HCT116 (cell line): Measurements from ENCODE around the gene INTS3. TPM values are rescaled to one million over a fixed set of nuclear protein-coding genes. Genes with fewer than 3 reads are reported as not detected.
A peak's percentile ranks its signal among the peaks of the same experiment; 100 is the strongest.

ENCODE experiments used
- ATAC-seq: fragments of 200-7000 bp; cut with Tn5 transposase; 2 replicates; pipeline ENCODE4 v1.9.1; 2020; ENCODE audit warnings: mild to moderate bottlenecking, moderate library complexity
- BruUV-seq: library from RNA; stranded (reverse); fragments of 400-500 nt; replicated peaks from 2 replicates; lab custom pipeline; 2021; lab: Mats Ljungman, UMichigan
- CTCF ChIA-PET: fragments of 300-600 bp; sonication (Branson Sonifier 250); formaldehyde crosslinking; loops from one replicate; lab custom pipeline; 2021; ENCODE audit warnings: antibody characterized with exemption; lab: Charles Lee
- POLR2A ChIA-PET: fragments of 300-600, 350-600 bp; sonication (Branson Sonifier 250); formaldehyde crosslinking; loops from one replicate; lab custom pipeline; 2021; ENCODE audit warnings: antibody characterized with exemption; lab: Charles Lee
- RAD21 ChIA-PET, 2 experiments: fragments of 300-600 bp; sonication (Branson Sonifier 250); formaldehyde crosslinking; loops; one replicate each; lab custom pipeline; 2023; ENCODE audit warnings: low total read pairs in 2 of 2; ENCODE audit not compliant: uncharacterized antibody in 2 of 2, unreplicated experiment in 2 of 2, low non-redundant PET in 1 of 2; lab: Charles Lee
- DNase-seq: peaks from one replicate; pipeline ENCODE4 v3.0.0-alpha.2; 2010; ENCODE audit warnings: low read depth, low spot score
- H2AFZ ChIP-seq: fragments of 200-600 bp; shearing (Covaris generic), sonication (generic); 2 replicates; pipeline ENCODE4 v1.6.1; 2017; ENCODE audit warnings: low read depth, mixed run types, mixed read lengths, antibody characterized with exemption, low read length; ENCODE audit not compliant: poor library complexity, severe bottlenecking
- H3K27ac ChIP-seq: 2 replicates; pipeline ENCODE4 v1.5.1; 2012; ENCODE audit warnings: low read depth, low read length
- H3K27me3 ChIP-seq: fragments of 200-600 bp; sonication (generic); 2 replicates; pipeline ENCODE4 v1.6.1; 2016; ENCODE audit warnings: mixed run types, low read length, mixed read lengths; ENCODE audit not compliant: insufficient read depth
- H3K36me3 ChIP-seq, 2 experiments: fragments of 200-500 bp in 1 of 2; fragments of 200-600 bp in 1 of 2; sonication (Bioruptor generic) in 1 of 2; sonication (generic) in 1 of 2; 2 replicates each; pipeline versions ENCODE4 v1.5.1 to v1.6.1; 2014 to 2016; ENCODE audit warnings: low read length in 2 of 2, inconsistent platforms in 1 of 2, mixed read lengths in 1 of 2, mixed run types in 1 of 2; ENCODE audit not compliant: insufficient read depth in 2 of 2, control insufficient read depth in 1 of 2
- H3K4me1 ChIP-seq, 2 experiments: fragments of 200-600 bp in 1 of 2; sonication (generic) in 1 of 2; 2 replicates each; pipeline versions ENCODE4 v1.5.1 to v1.6.1; 2012 to 2017; ENCODE audit warnings: low read length in 2 of 2, inconsistent platforms in 1 of 2, mild to moderate bottlenecking in 1 of 2, mixed read lengths in 1 of 2, mixed run types in 1 of 2, moderate library complexity in 1 of 2; ENCODE audit not compliant: insufficient read depth in 2 of 2, control insufficient read depth in 1 of 2
- H3K4me2 ChIP-seq: fragments of 200-600 bp; sonication (generic); 2 replicates; pipeline ENCODE4 v1.6.1; 2017; ENCODE audit warnings: mixed run types, low read length, mixed read lengths
- H3K4me3 ChIP-seq, 2 experiments: fragments of 200-600 bp in 1 of 2; sonication (generic) in 1 of 2; replicated peaks in 1 of 2; 2 replicates each; pipeline ENCODE4 v1.5.1; 2011 to 2016; ENCODE audit warnings: low read length in 2 of 2, control low read depth in 1 of 2, low read depth in 1 of 2, mild to moderate bottlenecking in 1 of 2, mixed read lengths in 1 of 2, mixed run types in 1 of 2
- H3K79me2 ChIP-seq: fragments of 200-600 bp; sonication (generic); 2 replicates; pipeline ENCODE4 v1.6.1; 2017; ENCODE audit warnings: mild to moderate bottlenecking, mixed run types, low read length, moderate library complexity, mixed read lengths; ENCODE audit not compliant: insufficient read depth
- H3K9ac ChIP-seq: fragments of 200-600 bp; sonication (generic); 2 replicates; pipeline ENCODE4 v1.6.1; 2016; ENCODE audit warnings: low read length, mixed read lengths
- H3K9me2 ChIP-seq: fragments of 200-600 bp; sonication (generic), shearing (Covaris generic); 2 replicates; pipeline ENCODE4 v1.6.1; 2017; ENCODE audit warnings: mixed run types, mild to moderate bottlenecking, moderate library complexity; ENCODE audit not compliant: insufficient read depth
- H3K9me3 ChIP-seq, 2 experiments: fragments of 200-500 bp in 1 of 2; fragments of 200-600 bp in 1 of 2; sonication (Bioruptor generic) in 1 of 2; sonication (generic) in 1 of 2; 2 replicates each; pipeline ENCODE4 v1.6.1; 2014 to 2017; ENCODE audit warnings: low read length in 2 of 2, mixed read lengths in 2 of 2, inconsistent platforms in 1 of 2, low read depth in 1 of 2, mild to moderate bottlenecking in 1 of 2, mixed run types in 1 of 2, moderate library complexity in 1 of 2; ENCODE audit not compliant: control insufficient read depth in 1 of 2, insufficient read depth in 1 of 2
- H4K20me1 ChIP-seq: fragments of 200-600 bp; sonication (generic), shearing (Covaris generic); 2 replicates; pipeline ENCODE4 v1.6.1; 2017; ENCODE audit warnings: mixed run types, mild to moderate bottlenecking, moderate library complexity; ENCODE audit not compliant: insufficient read depth
- FOSL1 ChIP-seq: IDR thresholded peaks from 2 replicates; pipeline ENCODE4 v1.6.1; 2012; ENCODE audit warnings: low read depth
- JUND ChIP-seq: IDR thresholded peaks from 2 replicates; pipeline ENCODE4 v1.6.1; 2012
- POLR2A ChIP-seq: IDR thresholded peaks from 2 replicates; pipeline ENCODE4 v1.7.0; 2011; ENCODE audit warnings: borderline replicate concordance; ENCODE audit not compliant: insufficient read depth, insufficient read length; ENCODE audit errors: extremely low read depth
- POLR2AphosphoS5 ChIP-seq: IDR thresholded peaks from 2 replicates; pipeline ENCODE4 v1.6.1; 2011; ENCODE audit warnings: mild to moderate bottlenecking, low read depth, low read length, moderate library complexity
- REST ChIP-seq: IDR thresholded peaks from 2 replicates; pipeline ENCODE4 v1.6.1; 2012; ENCODE audit warnings: low read depth
- SP1 ChIP-seq: IDR thresholded peaks from 2 replicates; pipeline ENCODE4 v1.6.1; 2012; ENCODE audit warnings: low read depth
- intact Hi-C: fragments of 100-400 bp; cut with micrococcal nuclease; formaldehyde crosslinking; loops from 2 replicates; pipeline ENCODE4 v1.10.0; 2022
- total RNA-seq: library from RNA; stranded (reverse); gene quantifications from one replicate; pipeline ENCODE4 v1.2.1, GENCODE V29; 2021; ENCODE audit not compliant: unreplicated experiment
- TF ChIP-seq, protein P1 (sequence below): IDR thresholded peaks from 2 replicates; pipeline ENCODE4 v1.6.1; 2011; ENCODE audit warnings: mild to moderate bottlenecking, low read length, moderate library complexity; ENCODE audit not compliant: insufficient replicate concordance; ENCODE audit errors: extremely low read depth

Gene INTS3
- total RNA-seq, 1 experiment from 2014 or later: 47.6 TPM

- no peak for TF ChIP-seq REST
- TF ChIP-seq JUND: no peak
Observed at GRCh38 chr1:153804112-153804511, 76.3 kb downstream of the INTS3 start (continued).

- no peak for TF ChIP-seq FOSL1
- 0 out of 2 replicates have a peak, but pooled peaks have one; percentile 14 for TF ChIP-seq SP1
- TF ChIP-seq POLR2A: no peak
- peak; percentile 48 for TF ChIP-seq POLR2AphosphoS5
- TF ChIP-seq, protein P1, sequence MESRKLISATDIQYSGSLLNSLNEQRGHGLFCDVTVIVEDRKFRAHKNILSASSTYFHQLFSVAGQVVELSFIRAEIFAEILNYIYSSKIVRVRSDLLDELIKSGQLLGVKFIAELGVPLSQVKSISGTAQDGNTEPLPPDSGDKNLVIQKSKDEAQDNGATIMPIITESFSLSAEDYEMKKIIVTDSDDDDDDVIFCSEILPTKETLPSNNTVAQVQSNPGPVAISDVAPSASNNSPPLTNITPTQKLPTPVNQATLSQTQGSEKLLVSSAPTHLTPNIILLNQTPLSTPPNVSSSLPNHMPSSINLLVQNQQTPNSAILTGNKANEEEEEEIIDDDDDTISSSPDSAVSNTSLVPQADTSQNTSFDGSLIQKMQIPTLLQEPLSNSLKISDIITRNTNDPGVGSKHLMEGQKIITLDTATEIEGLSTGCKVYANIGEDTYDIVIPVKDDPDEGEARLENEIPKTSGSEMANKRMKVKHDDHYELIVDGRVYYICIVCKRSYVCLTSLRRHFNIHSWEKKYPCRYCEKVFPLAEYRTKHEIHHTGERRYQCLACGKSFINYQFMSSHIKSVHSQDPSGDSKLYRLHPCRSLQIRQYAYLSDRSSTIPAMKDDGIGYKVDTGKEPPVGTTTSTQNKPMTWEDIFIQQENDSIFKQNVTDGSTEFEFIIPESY: no peak
- TF ChIP-seq, all 23 proteins: peak for 2
- peak overlapping the region; percentile 16; the same call in 1 of the 2 replicates for H3K27ac ChIP-seq
- BruUV-seq: no TSS peak
- DNase-seq (peak; percentile 78), ATAC-seq (peak; percentile 91)
- no peaks in the 10 kb centered on the region for H3K79me2 ChIP-seq
- ChIA-PET CTCF (no interaction called here), RAD21 (no interaction called here), POLR2A (interaction anchor here (2.6 kb wide), 1 partner anchor 162 kb away, joined by 6 read pairs; no protein-coding TSS in a partner anchor)
- no peak overlapping the region for H3K4me3 ChIP-seq
- H3K27me3 ChIP-seq: no peaks in the 10 kb centered on the region
- H3K9me2 ChIP-seq: no peaks in the 10 kb centered on the region
- intact Hi-C loops: no loop called here
- peak overlapping the region; percentile 54 for H3K4me2 ChIP-seq
- H3K36me3 ChIP-seq: peaks cover 0 to 12% of the 10 kb centered on the region in 2 experiments; a peak in 2 of 4 replicates
- H4K20me1 ChIP-seq: no peaks in the 10 kb centered on the region
- no peaks in the 10 kb centered on the region for H3K9me3 ChIP-seq
- H3K4me1 ChIP-seq: peaks cover 5 to 12% of the 10 kb centered on the region in 2 experiments; a peak in 3 of 4 replicates
- no peak overlapping the region for H2AFZ ChIP-seq
- H3K9ac ChIP-seq: peak overlapping the region; percentile 37
Observed at GRCh38 chr1:153805042-153805745, 77.3 kb downstream of the INTS3 start.
